Measurements from ENCODE around the gene INPP5F.

Gene INPP5F

DNA sequence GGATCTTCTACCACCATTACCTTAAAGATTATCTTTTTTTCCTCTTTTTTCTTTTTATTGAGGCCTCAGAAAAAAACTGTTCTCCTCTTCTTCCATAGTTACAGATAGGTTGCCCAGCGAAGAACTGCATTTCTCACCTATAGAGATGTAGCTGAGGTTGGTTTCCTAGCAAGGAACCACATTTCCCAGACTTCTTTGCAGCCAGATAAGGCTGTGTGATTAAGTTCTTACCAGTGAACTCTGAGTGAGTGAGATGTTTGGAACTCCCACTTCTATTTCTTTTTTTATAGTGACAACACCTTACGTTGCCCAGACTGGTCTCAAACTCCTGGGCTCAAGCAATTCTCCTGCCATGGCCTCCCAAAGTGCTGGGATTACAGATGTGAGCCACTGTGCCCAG lies 152.7 kb downstream of the INPP5F start (continued):
- no peak for TF ChIP-seq POU6F1 (CRISPR knock-in tag; IDR thresholded peaks at IDR 0.05; ENCODE audit: borderline replicate concordance, low read depth)
- TF ChIP-seq CSRNP3 (CRISPR knock-in tag; IDR thresholded peaks at IDR 0.05), result no peak
- TF ChIP-seq ZFP3 (CRISPR knock-in tag; IDR thresholded peaks at IDR 0.05), result no peak
- TF ChIP-seq ZNF70 (CRISPR knock-in tag; IDR thresholded peaks at IDR 0.05), result no peak
- TF ChIP-seq ZNF8 (CRISPR knock-in tag; IDR thresholded peaks at IDR 0.05), result no peak
- no peak for TF ChIP-seq RARB (CRISPR knock-in tag; IDR thresholded peaks at IDR 0.05)

Data from SK-N-SH treated with all-trans-retinoic acid at 6 μM for 48 hours (cell line).